Measurements from ENCODE around the gene IL1RAPL1.

Gene IL1RAPL1

GRCh38 chrX:28960063-28960462 is 372.8 kb downstream of the IL1RAPL1 start:
- H3K4me3 ChIP-seq (ENCODE audit: low read depth, low read length) = no peak overlapping the region
- TF ChIP-seq POLR2A (IDR thresholded peaks at IDR 0.05; ENCODE audit: extremely low read depth, insufficient read length) (no peak), MYC (IDR thresholded peaks at IDR 0.05; ENCODE audit: low read depth, low read length) (no peak), CTCF (IDR thresholded peaks at IDR 0.05; ENCODE audit: low read depth, low read length) (no peak), MAX (IDR thresholded peaks at IDR 0.05; ENCODE audit: low read depth, low read length) (no peak)
- DNase-seq (ENCODE audit: low read depth) = no peak

- TF ChIP-seq MAX (IDR thresholded peaks at IDR 0.05; ENCODE audit: low read depth, low read length) (no peak), POLR2A (IDR thresholded peaks at IDR 0.05; ENCODE audit: extremely low read depth, insufficient read length) (no peak), CTCF (IDR thresholded peaks at IDR 0.05; ENCODE audit: low read depth, low read length) (no peak), MYC (IDR thresholded peaks at IDR 0.05; ENCODE audit: low read depth, low read length) (no peak)
- H3K4me3 ChIP-seq (ENCODE audit: low read depth, low read length) = no peak overlapping the region
- DNase-seq (ENCODE audit: low read depth) = no peak
Measured at GRCh38 chrX:28966331-28966730, 379.1 kb downstream of the IL1RAPL1 start.

- no peak for TF ChIP-seq MAX (IDR thresholded peaks at IDR 0.05; ENCODE audit: low read depth, low read length)
- no peak for TF ChIP-seq MYC (IDR thresholded peaks at IDR 0.05; ENCODE audit: low read depth, low read length)
- no peak for TF ChIP-seq POLR2A (IDR thresholded peaks at IDR 0.05; ENCODE audit: extremely low read depth, insufficient read length)
- no peak for TF ChIP-seq CTCF (IDR thresholded peaks at IDR 0.05; ENCODE audit: low read depth, low read length)
- DNase-seq (ENCODE audit: low read depth) = no peak
- no peak overlapping the region for H3K4me3 ChIP-seq (ENCODE audit: low read depth, low read length)
Measured at GRCh38 chrX:28969126-28969525, 381.9 kb downstream of the IL1RAPL1 start.

- H3K4me3 ChIP-seq (ENCODE audit: low read depth, low read length) = no peak overlapping the region
- TF ChIP-seq MAX (IDR thresholded peaks at IDR 0.05; ENCODE audit: low read depth, low read length) = no peak
- no peak for TF ChIP-seq POLR2A (IDR thresholded peaks at IDR 0.05; ENCODE audit: extremely low read depth, insufficient read length)
- no peak for TF ChIP-seq MYC (IDR thresholded peaks at IDR 0.05; ENCODE audit: low read depth, low read length)
- DNase-seq (ENCODE audit: low read depth) = no peak
Measured at GRCh38 chrX:28979877-28980276, 392.6 kb downstream of the IL1RAPL1 start.

GRCh38 chrX:28981952-28982351 is 394.7 kb downstream of the IL1RAPL1 start:
- TF ChIP-seq MAX (IDR thresholded peaks at IDR 0.05; ENCODE audit: low read depth, low read length) = no peak
- TF ChIP-seq MYC (IDR thresholded peaks at IDR 0.05; ENCODE audit: low read depth, low read length) = no peak
- no peak for TF ChIP-seq CTCF (IDR thresholded peaks at IDR 0.05; ENCODE audit: low read depth, low read length)
- no peak for TF ChIP-seq POLR2A (IDR thresholded peaks at IDR 0.05; ENCODE audit: extremely low read depth, insufficient read length)
- no peak overlapping the region for H3K4me3 ChIP-seq (ENCODE audit: low read depth, low read length)
- no peak for DNase-seq (ENCODE audit: low read depth)

- no peak overlapping the region for H3K4me3 ChIP-seq (ENCODE audit: low read depth, low read length)
- TF ChIP-seq MAX (IDR thresholded peaks at IDR 0.05; ENCODE audit: low read depth, low read length) (no peak), CTCF (IDR thresholded peaks at IDR 0.05; ENCODE audit: low read depth, low read length) (no peak), MYC (IDR thresholded peaks at IDR 0.05; ENCODE audit: low read depth, low read length) (no peak), POLR2A (IDR thresholded peaks at IDR 0.05; ENCODE audit: extremely low read depth, insufficient read length) (no peak)
- no peak for DNase-seq (ENCODE audit: low read depth)
Measured at GRCh38 chrX:28988246-28988645, 401.0 kb downstream of the IL1RAPL1 start.

Data from NB4 (cell line).